HEK293 (cell line): ENCODE data around the gene RTP3.

Experiments used
- CTCF ChIA-PET: fragments of 350-600 bp; formaldehyde crosslinking; extraction: SDS; loops from one replicate; lab custom pipeline; 2021; ENCODE audit warnings: antibody characterized with exemption; lab: Yijun Ruan, JAX
- POLR2A ChIA-PET: fragments of 300-600 bp; formaldehyde crosslinking; extraction: SDS; loops from one replicate; lab custom pipeline; 2020; ENCODE audit warnings: antibody characterized with exemption, inconsistent platforms; lab: Yijun Ruan, JAX
- H3K27ac ChIP-seq: fragments of 200-500 bp; sonication (Bioruptor generic); 2 replicates; pipeline ENCODE4 v1.5.1; 2014; ENCODE audit warnings: low read depth, low read length, control low read depth, inconsistent platforms; ENCODE audit errors: extremely low read depth
- H3K36me3 ChIP-seq, 2 experiments: fragments of 200-500 bp in 1 of 2; sonication (Bioruptor generic) in 1 of 2; 1 replicate in 1 of 2; 2 replicates in 1 of 2; pipeline ENCODE4 v1.5.1; 2014 to 2017; ENCODE audit warnings: inconsistent platforms in 2 of 2, low read length in 2 of 2; ENCODE audit not compliant: control insufficient read depth in 2 of 2, insufficient read depth in 1 of 2
- H3K4me1 ChIP-seq: fragments of 200-500 bp; sonication (Bioruptor generic); 2 replicates; pipeline ENCODE4 v1.5.1; 2014; ENCODE audit warnings: mild to moderate bottlenecking, low read length, inconsistent platforms; ENCODE audit not compliant: control insufficient read depth, insufficient read depth
- H3K4me3 ChIP-seq: 2 replicates; pipeline ENCODE4 v1.5.1; 2011; ENCODE audit warnings: low read depth, mild to moderate bottlenecking, control low read depth, low read length, moderate library complexity
- H3K9me3 ChIP-seq: fragments of 200-500 bp; sonication (Bioruptor generic); 2 replicates; pipeline ENCODE4 v1.5.1; 2014; ENCODE audit warnings: low read depth, low read length, inconsistent platforms; ENCODE audit not compliant: control insufficient read depth, insufficient read depth
- ATF2 ChIP-seq: fragments of 450-650 bp; formaldehyde crosslinking; IDR thresholded peaks from 2 replicates; pipeline ENCODE4 v1.5.1; 2016; ENCODE audit warnings: missing biosample characterization, missing genetic modification characterization, low read depth
- KLF8 ChIP-seq: fragments of 450-650 bp; formaldehyde crosslinking; IDR thresholded peaks from 2 replicates; pipeline ENCODE4 v1.5.1; 2016; ENCODE audit warnings: missing biosample characterization, missing genetic modification characterization
- SP3 ChIP-seq: fragments of 450-650 bp; formaldehyde crosslinking; IDR thresholded peaks from 2 replicates; pipeline ENCODE4 v1.5.1; 2016; ENCODE audit warnings: missing biosample characterization, missing genetic modification characterization
- TRIM28 ChIP-seq: IDR thresholded peaks from 2 replicates; pipeline ENCODE4 v1.6.1; 2011; ENCODE audit warnings: low read length, control low read depth, borderline replicate concordance
- YY1 ChIP-seq: fragments of 450-650 bp; formaldehyde crosslinking; IDR thresholded peaks from 2 replicates; pipeline ENCODE4 v1.5.1; 2018; ENCODE audit warnings: missing biosample characterization, missing genetic modification characterization
- ZBTB17 ChIP-seq: fragments of 450-650 bp; formaldehyde crosslinking; IDR thresholded peaks from 2 replicates; pipeline ENCODE4 v1.5.1; 2016; ENCODE audit warnings: missing biosample characterization, missing genetic modification characterization
- ZIC2 ChIP-seq: fragments of 450-650 bp; formaldehyde crosslinking; IDR thresholded peaks from 2 replicates; pipeline ENCODE4 v1.5.1; 2016; ENCODE audit warnings: missing biosample characterization, missing genetic modification characterization
- ZNF121 ChIP-seq: fragments of 450-650 bp; formaldehyde crosslinking; IDR thresholded peaks from 2 replicates; pipeline ENCODE4 v1.5.1; 2016; ENCODE audit warnings: missing biosample characterization, missing genetic modification characterization
- ZNF174 ChIP-seq: fragments of 450-650 bp; formaldehyde crosslinking; IDR thresholded peaks from 2 replicates; pipeline ENCODE4 v1.5.0; 2017; ENCODE audit warnings: missing biosample characterization, mild to moderate bottlenecking, missing genetic modification characterization
- ZNF175 ChIP-seq: fragments of 450-650 bp; formaldehyde crosslinking; IDR thresholded peaks from 2 replicates; pipeline ENCODE4 v1.5.1; 2016; ENCODE audit warnings: missing biosample characterization, missing genetic modification characterization
- ZNF19 ChIP-seq: fragments of 450-650 bp; formaldehyde crosslinking; IDR thresholded peaks from 2 replicates; pipeline ENCODE4; 2016; ENCODE audit warnings: missing biosample characterization, missing genetic modification characterization, low read depth
- ZNF202 ChIP-seq: fragments of 450-650 bp; formaldehyde crosslinking; IDR thresholded peaks from 2 replicates; pipeline ENCODE4 v1.5.1; 2016; ENCODE audit warnings: missing biosample characterization, missing genetic modification characterization, borderline replicate concordance
- ZNF266 ChIP-seq: fragments of 450-650 bp; formaldehyde crosslinking; IDR thresholded peaks from 2 replicates; pipeline ENCODE4 v1.5.1; 2016; ENCODE audit warnings: missing biosample characterization, missing genetic modification characterization, low read depth
- ZNF335 ChIP-seq: fragments of 450-650 bp; formaldehyde crosslinking; conservative IDR thresholded peaks from 2 replicates; pipeline ENCODE4 v1.5.1; 2016; ENCODE audit warnings: missing biosample characterization, missing genetic modification characterization
- ZNF473 ChIP-seq: fragments of 450-650 bp; formaldehyde crosslinking; IDR thresholded peaks from 2 replicates; pipeline ENCODE4 v1.5.1; 2017; ENCODE audit warnings: missing biosample characterization, missing genetic modification characterization
- ZNF560 ChIP-seq: fragments of 450-650 bp; formaldehyde crosslinking; IDR thresholded peaks from 2 replicates; pipeline ENCODE4 v1.5.1; 2017; ENCODE audit warnings: missing biosample characterization, missing genetic modification characterization, borderline replicate concordance
- ZNF596 ChIP-seq: fragments of 450-650 bp; IDR thresholded peaks from 2 replicates; pipeline ENCODE4 v1.5.0; 2018; ENCODE audit warnings: missing biosample characterization, mild to moderate bottlenecking, missing genetic modification characterization, moderate library complexity
- ZNF600 ChIP-seq: fragments of 450-650 bp; formaldehyde crosslinking; IDR thresholded peaks from 2 replicates; pipeline ENCODE4 v1.5.1; 2016; ENCODE audit warnings: missing biosample characterization, missing genetic modification characterization
- ZNF629 ChIP-seq: fragments of 450-650 bp; formaldehyde crosslinking; IDR thresholded peaks from 2 replicates; pipeline ENCODE4 v1.5.1; 2017; ENCODE audit warnings: missing biosample characterization, missing genetic modification characterization
- ZNF645 ChIP-seq: fragments of 450-650 bp; formaldehyde crosslinking; IDR thresholded peaks from 2 replicates; pipeline ENCODE4; 2016; ENCODE audit warnings: missing biosample characterization, missing genetic modification characterization
- ZNF747 ChIP-seq: fragments of 450-650 bp; formaldehyde crosslinking; IDR thresholded peaks from 2 replicates; pipeline ENCODE4 v1.5.1; 2016; ENCODE audit warnings: missing biosample characterization, missing genetic modification characterization
- ZNF776 ChIP-seq: fragments of 450-650 bp; formaldehyde crosslinking; IDR thresholded peaks from 2 replicates; pipeline ENCODE4 v1.5.0; 2017; ENCODE audit warnings: missing biosample characterization, missing genetic modification characterization, borderline replicate concordance

Gene RTP3

GRCh38 chr3:46483825-46484224 is 14.0 kb upstream of the RTP3 start (continued):
- TF ChIP-seq ZNF629 (no peak), TRIM28 (no peak), ZNF776 (tag by site-specific recombination) (no peak), ATF2 (tag by site-specific recombination) (no peak), ZNF596 (tag by site-specific recombination) (no peak), ZNF600 (tag by site-specific recombination) (no peak), ZNF174 (tag by site-specific recombination) (no peak)
- TF ChIP-seq, all 188 proteins: peak for 0

GRCh38 chr3:46484388-46484787 is 13.4 kb upstream of the RTP3 start:
- H3K27ac ChIP-seq, result no peak overlapping the region
- H3K36me3 ChIP-seq, result no peaks in the 10 kb centered on the region
- H3K4me3 ChIP-seq, result no peak overlapping the region
- H3K9me3 ChIP-seq, result no peaks in the 10 kb centered on the region
- TF ChIP-seq ZNF175 (tag by site-specific recombination) (no peak), ZNF266 (no peak), ZNF473 (no peak), SP3 (tag by site-specific recombination) (no peak), ZNF560 (tag by site-specific recombination) (no peak), ZNF19 (no peak), ZIC2 (tag by site-specific recombination) (no peak), ZNF121 (no peak), ZNF335 (tag by site-specific recombination) (no peak), ZNF747 (no peak), ZNF174 (tag by site-specific recombination) (no peak), YY1 (tag by site-specific recombination) (no peak), ZNF645 (no peak), KLF8 (tag by site-specific recombination) (no peak)
- TF ChIP-seq, all 188 proteins: peak for 0
- no peaks in the 10 kb centered on the region for H3K4me1 ChIP-seq
- CTCF ChIA-PET, result interaction anchor here (0.6 to 1.0 kb wide), 4 partner anchors 17 to 73 kb away, joined by 3 to 4 read pairs (median 3); no protein-coding TSS in a partner anchor
- POLR2A ChIA-PET, result no interaction called here

GRCh38 chr3:46484911-46485778 is 12.6 kb upstream of the RTP3 start:
- no peak overlapping the region for H3K4me3 ChIP-seq
- TF ChIP-seq ZNF202 (tag by site-specific recombination), result no peak
- TF ChIP-seq ZBTB17 (tag by site-specific recombination), result 0 out of 2 replicates have a peak, but pooled peaks have one; percentile 20
- peak; percentile 37; the same call in 1 of the 2 replicates for TF ChIP-seq ZIC2 (tag by site-specific recombination)
- H3K4me1 ChIP-seq, result no peaks in the 10 kb centered on the region
- POLR2A ChIA-PET, result no interaction called here
- CTCF ChIA-PET, result interaction anchor here (1.0 kb wide), 1 partner anchor 36 kb away, joined by 4 read pairs; no protein-coding TSS in a partner anchor
- H3K27ac ChIP-seq, result no peak overlapping the region
- H3K9me3 ChIP-seq, result no peaks in the 10 kb centered on the region
- H3K36me3 ChIP-seq, result no peaks in the 10 kb centered on the region
